ENCODE results near the gene FTO.

FTO gene

GRCh38 chr16:53946746-53947386, 242.9 kb downstream of the FTO start:
- DNase-seq, result no peak

DNA sequence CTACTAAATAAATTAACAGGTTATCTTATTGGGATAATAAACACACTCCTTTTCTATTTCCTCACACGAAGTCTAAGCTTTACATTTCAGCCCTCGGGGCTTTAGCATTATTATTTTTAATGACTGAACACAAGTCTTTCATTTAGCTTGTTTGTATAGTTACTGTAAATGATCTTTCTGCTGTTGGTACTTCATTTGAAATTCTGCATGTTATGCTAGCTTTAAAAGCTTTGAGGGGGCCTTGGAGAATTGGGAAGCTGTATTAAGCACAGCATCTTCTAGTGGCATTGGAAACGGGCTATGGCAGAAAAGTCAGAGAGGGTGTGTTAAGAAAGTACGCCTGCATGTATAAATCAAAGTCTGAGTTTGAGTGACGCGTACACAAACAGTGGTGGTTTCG, 243.7 kb downstream of the FTO start:
- DNase-seq, result no peak

- no peak for DNase-seq
Measured at GRCh38 chr16:53948326-53948725, 244.4 kb downstream of the FTO start.

DNA sequence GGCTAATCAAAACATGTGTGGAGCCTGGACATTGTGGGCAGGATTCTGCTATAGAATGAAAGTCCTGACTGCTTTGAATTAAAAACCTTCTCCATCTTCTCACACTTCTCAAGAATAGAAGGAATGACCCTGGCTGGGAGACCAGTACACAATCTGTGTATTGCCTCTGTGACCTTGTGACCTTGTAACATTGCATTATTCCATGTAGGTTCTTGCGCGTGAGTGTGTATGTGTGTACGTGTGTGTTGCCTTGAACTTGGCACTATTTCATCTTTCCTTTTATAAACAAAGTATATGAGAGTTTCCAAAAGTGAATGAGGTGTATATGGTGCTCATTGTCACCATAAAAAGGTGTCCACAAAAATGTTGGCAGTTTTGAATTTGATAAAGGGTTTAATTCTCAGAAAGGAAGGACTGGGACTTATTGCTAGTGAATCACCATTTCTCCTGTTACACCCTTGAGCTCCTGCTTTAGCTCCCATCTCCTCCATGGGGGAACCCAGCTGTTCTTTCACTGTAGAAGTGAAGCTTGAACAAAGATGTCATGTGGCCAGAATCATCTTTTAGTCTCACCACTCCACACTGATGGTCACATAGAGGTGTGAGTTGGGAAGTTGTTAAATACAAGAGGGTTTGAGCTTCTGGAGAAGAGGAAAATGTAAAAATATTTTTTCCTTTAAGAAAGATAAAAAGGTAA, 244.9 kb downstream of the FTO start:
- DNase-seq, result no peak

GRCh38 chr16:53949715-53950410, 245.9 kb downstream of the FTO start:
- DNase-seq, result no peak

DNA sequence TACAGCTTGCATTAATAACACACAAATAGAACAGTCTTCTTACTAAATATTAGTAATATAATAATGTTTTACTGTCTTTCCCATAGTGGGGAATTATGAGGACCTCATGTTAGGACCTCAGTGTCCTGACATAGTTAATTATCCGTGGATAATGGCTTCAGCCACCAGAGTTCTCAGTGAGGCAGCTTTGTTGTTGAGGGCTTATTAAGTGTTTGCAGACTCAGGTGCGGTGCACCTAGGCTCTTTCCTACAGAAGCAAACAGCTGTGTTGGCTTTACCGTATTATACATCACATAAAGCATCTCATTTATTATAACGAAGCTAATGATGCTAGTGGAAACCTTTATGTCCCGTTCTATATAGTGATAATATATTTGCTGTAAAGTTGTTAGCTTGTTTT, 246.7 kb downstream of the FTO start:
- DNase-seq, result no peak

DNA sequence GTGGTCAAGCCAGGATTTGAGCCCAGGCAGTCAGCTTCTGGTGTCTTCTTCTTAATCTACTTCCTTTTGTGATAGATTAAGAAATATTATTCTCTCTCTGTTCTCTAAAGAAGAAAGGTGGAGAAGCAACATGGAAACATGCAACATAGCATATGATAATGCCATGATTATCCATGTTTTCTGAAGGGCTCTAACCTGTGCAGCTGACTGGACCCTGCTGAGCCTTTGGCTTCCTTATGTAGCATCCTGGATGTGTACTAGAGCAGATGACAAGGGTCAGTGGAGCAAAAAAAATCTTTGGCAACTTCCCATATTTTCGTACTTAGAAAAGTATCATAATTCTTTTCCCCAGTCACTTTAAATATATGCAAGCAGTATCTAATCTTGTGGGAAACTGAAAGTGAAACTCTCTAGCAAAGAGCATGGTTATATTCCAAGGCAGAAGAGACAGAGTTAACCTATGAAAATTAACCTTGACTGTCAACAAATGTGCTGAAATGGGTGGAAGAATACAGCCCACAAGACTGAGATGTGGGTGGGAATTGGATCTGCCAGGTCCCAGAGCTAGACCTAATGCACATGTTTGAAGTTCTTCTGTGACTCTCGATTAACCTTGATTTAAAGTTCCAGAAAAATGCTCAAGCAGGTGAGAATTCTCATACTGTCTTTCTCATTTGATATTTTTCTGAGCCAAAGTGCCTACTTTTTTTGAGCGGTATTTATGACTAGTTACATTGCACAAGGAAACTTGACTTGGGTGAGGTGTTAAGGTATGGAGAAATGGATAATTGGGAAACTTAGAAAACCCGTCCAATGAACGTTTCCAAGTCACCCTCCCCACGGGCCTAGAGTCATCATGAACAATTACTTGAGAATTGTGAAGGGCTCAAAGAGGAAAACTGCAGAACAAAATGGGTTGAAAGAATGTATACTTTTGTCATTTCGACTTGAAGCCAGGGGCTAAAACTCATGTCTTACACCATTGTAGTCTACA, 248.6 kb downstream of the FTO start:
- DNase-seq, result peak; percentile 12

DNA sequence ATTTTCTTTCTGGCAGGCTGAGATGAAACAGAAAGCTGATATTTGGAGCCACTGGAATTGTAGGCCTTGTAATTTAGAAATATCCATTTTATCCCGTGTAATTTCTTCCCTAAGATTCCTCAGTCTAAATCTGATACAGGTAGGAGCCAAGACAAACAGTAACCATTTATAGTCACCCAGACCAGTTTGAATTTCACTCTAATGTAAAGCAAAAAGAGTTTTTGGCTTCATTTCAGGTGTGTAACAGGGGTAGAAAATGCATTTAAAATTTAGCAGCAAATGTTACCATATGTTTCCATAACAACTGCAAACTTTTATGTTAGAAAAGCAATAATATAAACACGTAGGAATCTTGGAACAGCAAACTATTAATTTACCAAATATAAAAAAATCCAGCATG, 249.4 kb downstream of the FTO start:
- DNase-seq, result no peak

GRCh38 chr16:53955221-53955875, 251.4 kb downstream of the FTO start:
- DNase-seq, result no peak

GRCh38 chr16:53958341-53958880, 254.5 kb downstream of the FTO start:
- no peak for DNase-seq

GRCh38 chr16:53960050-53960812, 256.3 kb downstream of the FTO start:
- no peak for DNase-seq

- no peak for DNase-seq
Measured at GRCh38 chr16:53960954-53961616, 257.1 kb downstream of the FTO start.

DNA sequence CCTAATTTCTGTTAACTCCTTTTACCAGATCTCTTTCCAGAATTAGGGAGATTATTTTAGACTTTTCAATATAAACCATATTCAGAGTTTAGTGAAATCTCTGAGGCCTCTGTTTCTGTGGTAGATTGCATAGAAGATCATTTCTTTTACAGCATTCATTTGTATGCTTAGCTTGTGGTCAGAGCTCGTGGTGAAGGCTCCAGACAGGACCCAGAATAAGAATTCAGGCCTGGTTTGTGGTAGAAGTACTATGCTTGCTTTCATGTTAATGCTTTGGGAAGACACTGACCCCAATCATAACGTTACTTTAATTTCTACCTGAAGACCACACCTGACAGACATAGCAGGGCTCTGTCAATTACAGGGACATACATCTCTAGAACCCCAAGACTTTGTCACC, 258.1 kb downstream of the FTO start:
- DNase-seq, result no peak

- DNase-seq, result no peak
Measured at GRCh38 chr16:53964145-53964790, 260.3 kb downstream of the FTO start.

GRCh38 chr16:53966821-53967571, 263.0 kb downstream of the FTO start:
- DNase-seq, result no peak

DNA sequence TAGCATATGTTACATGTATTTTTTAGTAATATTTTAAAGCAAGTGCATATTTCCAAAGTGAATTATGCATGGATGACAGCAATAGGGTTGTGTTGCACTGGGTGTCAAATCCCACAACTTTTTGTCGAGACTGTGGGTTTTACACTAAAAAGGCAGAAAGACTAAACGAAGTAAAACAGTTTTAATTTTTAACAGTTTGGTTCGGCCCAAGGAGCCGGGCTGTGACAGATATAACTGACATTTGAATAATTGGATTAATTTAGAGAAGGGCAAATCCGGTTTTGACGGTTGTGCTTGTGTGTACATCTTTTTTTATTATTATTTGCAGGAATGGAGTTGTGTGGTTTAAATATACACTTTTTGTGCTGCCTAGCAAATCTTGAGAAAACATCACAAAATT, 263.6 kb downstream of the FTO start:
- no peak for DNase-seq

- DNase-seq, result no peak
Measured at GRCh38 chr16:53968454-53968853, 264.5 kb downstream of the FTO start.

- no peak for DNase-seq
Measured at GRCh38 chr16:53968896-53969295, 264.9 kb downstream of the FTO start.

DNA sequence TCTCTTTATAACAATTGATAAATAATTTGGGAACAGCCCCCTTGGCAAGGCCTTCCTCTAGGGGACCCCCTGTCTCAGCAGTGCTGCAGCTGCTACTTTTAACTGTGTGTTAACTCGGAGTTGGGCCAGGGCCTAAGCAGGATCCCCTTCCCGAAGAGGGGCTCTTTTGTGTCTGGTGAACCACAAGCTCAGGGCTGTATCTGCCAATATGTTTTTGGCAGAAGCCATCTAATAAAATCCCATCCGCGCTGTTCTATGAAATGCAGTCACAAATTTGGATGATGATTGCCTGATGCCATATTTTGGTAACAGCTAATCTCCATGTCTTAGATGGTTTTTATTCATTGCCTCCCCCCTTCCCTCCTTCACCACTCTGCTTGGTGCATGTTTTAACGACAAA, 267.7 kb downstream of the FTO start:
- DNase-seq, result no peak

Measured in CD4-positive, alpha-beta T cell treated with Interleukin-4 for 4 hours (primary cell).